Uterus (tissue), 2 donors: ENCODE measurements around the gene CYTH2.

ENCODE experiments used
- POLR2A ChIP-seq, 2 donors: fragments of 450-650 bp; IDR thresholded peaks; one replicate each; pipeline ENCODE4 v1.6.1; 2016; ENCODE audit warnings: antibody characterized with exemption in 2 of 2, mild to moderate bottlenecking in 1 of 2, moderate library complexity in 1 of 2
- TF ChIP-seq, protein P1 (sequence below), 4 experiments: fragments of 200-600 bp in 2 of 4; fragments of 450-650 bp in 2 of 4; sonication (generic) in 2 of 4; IDR thresholded peaks; one replicate each; pipeline ENCODE4 v1.5.1; 2016 to 2019; ENCODE audit warnings: antibody characterized with exemption in 4 of 4, mild to moderate bottlenecking in 2 of 4, moderate library complexity in 1 of 4

DNA sequence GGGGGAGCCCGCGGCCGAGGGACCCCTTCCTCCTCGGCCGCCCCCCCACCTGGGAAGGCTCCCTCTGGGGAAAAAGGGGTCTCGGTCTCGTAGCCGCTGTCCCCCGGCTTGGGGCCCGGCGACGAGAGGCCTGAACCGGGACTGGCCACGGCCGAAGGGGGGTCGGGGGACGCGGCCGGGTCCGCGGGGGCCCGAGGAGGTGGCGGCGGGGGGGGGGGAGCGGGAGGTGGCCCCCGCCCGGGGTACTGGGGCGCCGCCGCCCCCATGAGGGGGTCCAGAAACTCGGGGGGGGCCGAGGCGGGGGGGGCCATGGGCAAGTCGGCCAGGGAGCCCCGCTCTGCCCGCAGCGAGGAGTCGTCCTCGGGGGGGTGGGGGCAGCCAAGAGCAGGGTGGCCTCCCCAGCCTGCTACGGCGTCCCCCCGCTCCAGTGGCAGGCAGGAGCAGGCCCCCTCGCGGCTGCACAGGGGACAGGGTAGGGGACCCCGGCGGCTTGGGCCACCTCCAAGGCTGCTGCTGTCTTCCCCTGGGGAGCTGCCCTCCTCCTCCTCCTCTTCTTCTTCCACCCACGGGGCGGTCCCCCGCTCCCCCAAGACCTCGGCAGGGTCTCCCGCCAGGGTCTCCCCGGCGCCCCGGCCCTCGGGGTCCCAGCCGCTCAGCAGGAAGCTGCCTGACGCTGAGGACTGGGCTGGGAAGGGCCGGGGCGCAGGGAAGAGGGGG is 29.6 kb downstream of the CYTH2 start:
- TF ChIP-seq, protein P1, sequence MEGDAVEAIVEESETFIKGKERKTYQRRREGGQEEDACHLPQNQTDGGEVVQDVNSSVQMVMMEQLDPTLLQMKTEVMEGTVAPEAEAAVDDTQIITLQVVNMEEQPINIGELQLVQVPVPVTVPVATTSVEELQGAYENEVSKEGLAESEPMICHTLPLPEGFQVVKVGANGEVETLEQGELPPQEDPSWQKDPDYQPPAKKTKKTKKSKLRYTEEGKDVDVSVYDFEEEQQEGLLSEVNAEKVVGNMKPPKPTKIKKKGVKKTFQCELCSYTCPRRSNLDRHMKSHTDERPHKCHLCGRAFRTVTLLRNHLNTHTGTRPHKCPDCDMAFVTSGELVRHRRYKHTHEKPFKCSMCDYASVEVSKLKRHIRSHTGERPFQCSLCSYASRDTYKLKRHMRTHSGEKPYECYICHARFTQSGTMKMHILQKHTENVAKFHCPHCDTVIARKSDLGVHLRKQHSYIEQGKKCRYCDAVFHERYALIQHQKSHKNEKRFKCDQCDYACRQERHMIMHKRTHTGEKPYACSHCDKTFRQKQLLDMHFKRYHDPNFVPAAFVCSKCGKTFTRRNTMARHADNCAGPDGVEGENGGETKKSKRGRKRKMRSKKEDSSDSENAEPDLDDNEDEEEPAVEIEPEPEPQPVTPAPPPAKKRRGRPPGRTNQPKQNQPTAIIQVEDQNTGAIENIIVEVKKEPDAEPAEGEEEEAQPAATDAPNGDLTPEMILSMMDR (IDR thresholded peaks at IDR 0.05): no peak
- no peak for TF ChIP-seq POLR2A (IDR thresholded peaks at IDR 0.05)
